HEK293 (cell line): ENCODE data around the gene ZXDC.

ENCODE experiments used
- ZFP3 ChIP-seq: fragments of 450-650 bp; formaldehyde crosslinking; IDR thresholded peaks from 2 replicates; pipeline ENCODE4 v1.5.1; 2016; ENCODE audit warnings: low read depth, missing biosample characterization, missing genetic modification characterization
- ZNF433 ChIP-seq: fragments of 450-650 bp; formaldehyde crosslinking; IDR thresholded peaks from 2 replicates; pipeline ENCODE4 v1.5.1; 2016; ENCODE audit warnings: missing biosample characterization, missing genetic modification characterization, low read depth

DNA sequence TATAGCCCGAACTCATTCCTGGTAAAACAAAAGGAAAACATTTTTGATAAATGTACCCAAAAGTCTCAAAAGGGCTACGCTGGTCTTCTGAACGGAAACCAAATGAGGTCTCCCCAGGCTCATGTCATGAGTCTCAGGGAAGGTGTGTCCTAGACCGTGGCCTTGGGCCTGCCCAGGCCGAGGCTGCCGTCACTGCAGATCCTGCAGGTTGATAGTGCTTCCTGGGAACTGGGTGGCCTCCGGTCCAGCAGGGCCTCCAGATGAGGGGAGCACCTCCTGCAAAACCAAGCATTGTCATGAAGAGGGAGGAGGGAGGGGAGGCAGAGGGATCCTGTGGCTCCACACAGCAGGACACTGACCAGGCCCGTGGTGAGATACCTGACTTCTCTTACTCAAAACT, 37.5 kb downstream of the ZXDC start:
- TF ChIP-seq ZNF433 (tag by site-specific recombination) (no peak), ZFP3 (tag by site-specific recombination) (no peak)
